Measurements from ENCODE around the gene CCDC70. TPM values are rescaled to one million over a fixed set of nuclear protein-coding genes. Genes with fewer than 3 reads are reported as not detected.

Gene CCDC70
- polyA plus RNA-seq, 3 donors, result not detected

DNA sequence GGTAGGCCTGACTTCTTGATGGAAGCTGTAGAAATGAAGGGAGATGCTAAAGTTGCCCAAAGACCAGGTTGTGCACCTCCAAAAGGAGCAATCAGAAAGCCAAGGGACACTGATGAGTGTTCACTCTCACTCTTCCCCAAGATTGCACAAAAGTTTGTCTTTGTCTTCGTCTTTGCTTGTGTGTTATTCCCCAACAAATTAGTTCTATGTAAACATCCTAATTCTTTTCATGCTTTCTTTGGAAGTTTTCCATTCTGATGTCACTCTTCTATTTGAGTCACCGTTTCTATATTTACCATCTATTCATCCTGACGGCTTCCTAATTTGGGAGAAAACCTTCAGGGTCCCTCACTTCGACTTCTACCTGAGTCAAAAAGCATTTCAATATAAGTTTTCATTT is 13.1 kb upstream of the CCDC70 start:
- no peak overlapping the region for H3K27ac ChIP-seq (ENCODE audit: low read depth, low read length)
- WGBS, 3 donors, result 59 to 75% (median 67%) methylated on average over 4 of the region's 4 CpGs

DNA sequence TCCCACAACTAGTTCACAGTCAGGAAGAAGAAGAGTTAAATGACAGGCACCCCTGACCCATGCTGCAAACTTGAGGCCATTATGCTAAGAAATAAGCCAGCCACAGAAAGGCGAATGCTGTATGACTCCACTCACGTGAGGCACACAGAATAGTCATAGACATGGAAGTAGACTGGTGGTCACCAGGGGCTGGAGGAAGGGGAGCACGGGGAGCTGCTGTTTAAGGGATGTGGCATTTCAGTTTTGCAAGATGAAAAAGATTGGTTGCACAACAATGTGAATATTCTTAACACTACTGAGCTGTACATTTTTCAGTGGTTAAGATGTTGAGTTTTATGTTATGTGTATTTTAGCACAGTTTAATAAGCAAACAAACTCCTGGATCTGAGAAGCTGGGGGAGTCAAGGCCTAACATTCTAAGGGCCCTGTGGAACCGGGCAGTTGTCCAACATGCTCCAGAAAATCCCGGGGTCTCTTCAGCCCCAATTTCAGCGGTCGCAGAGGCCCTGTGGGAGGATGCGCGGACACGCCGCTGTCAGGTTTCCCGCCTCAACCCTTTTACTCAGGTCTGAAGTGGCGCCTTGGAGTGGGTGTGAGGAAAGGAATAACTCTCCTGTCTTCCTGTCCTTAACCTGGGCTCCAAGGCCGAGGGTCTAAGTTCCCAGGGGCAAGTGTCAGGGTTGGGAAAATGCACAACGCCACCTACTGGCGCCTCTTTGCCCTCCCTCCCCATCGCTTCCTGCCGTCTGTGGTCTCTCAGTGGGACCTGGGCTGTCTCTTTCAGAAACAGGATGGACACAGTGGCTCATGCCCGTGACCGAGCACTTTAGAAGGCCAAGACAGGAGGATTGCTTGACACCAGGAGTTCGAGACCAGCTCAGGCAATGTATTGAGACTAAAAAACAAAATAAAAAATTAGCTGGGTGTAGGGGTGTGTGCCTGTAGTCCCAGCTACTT is 12.3 kb upstream of the CCDC70 start:
- WGBS, 3 donors, result 62 to 66% (median 64%) methylated on average over 21 of the region's 21 CpGs

GRCh38 chr13:51856027-51856736 is 5.6 kb upstream of the CCDC70 start:
- 92 to 95% (median 95%) methylated on average over 1 of the region's 1 CpG for WGBS, 3 donors
- no peak overlapping the region for H3K27ac ChIP-seq (ENCODE audit: low read depth, low read length)

More for the DNA sequence above, 12.3 kb upstream of the CCDC70 start:
- H3K27ac ChIP-seq (ENCODE audit: low read depth, low read length), result no peak overlapping the region

- no peak overlapping the region for H3K27ac ChIP-seq (ENCODE audit: low read depth, low read length)
Observed at GRCh38 chr13:51856998-51857397, 4.8 kb upstream of the CCDC70 start.

GRCh38 chr13:51858433-51859247 is 3.1 kb upstream of the CCDC70 start:
- WGBS, 3 donors, result 61 to 71% (median 69%) methylated on average over 11 of the region's 11 CpGs
- no peak overlapping the region for H3K27ac ChIP-seq (ENCODE audit: low read depth, low read length)

More at GRCh38 chr13:51856998-51857397, 4.8 kb upstream of the CCDC70 start:
- WGBS, 3 donors, result 34 to 78% (median 70%) methylated on average over 1 of the region's 1 CpG

- no peak overlapping the region for H3K27ac ChIP-seq (ENCODE audit: low read depth, low read length)
- WGBS, 3 donors, result 50 to 60% (median 52%) methylated on average over 7 of the region's 7 CpGs
Observed at GRCh38 chr13:51862957-51863356, 1.2 kb downstream of the CCDC70 start.

GRCh38 chr13:51865838-51866237 is 4.1 kb downstream of the CCDC70 start:
- H3K27ac ChIP-seq (ENCODE audit: low read depth, low read length), result no peak overlapping the region
- 81 to 87% (median 85%) methylated on average over 7 of the region's 7 CpGs for WGBS, 3 donors

- 89 to 96% (median 95%) methylated on average over 4 of the region's 4 CpGs for WGBS, 3 donors
- H3K27ac ChIP-seq (ENCODE audit: low read depth, low read length), result no peak overlapping the region
Observed at GRCh38 chr13:51867062-51867461, 5.3 kb downstream of the CCDC70 start.

- WGBS, 3 donors, result 83 to 86% (median 85%) methylated on average over 6 of the region's 6 CpGs
- H3K27ac ChIP-seq (ENCODE audit: low read depth, low read length), result no peak overlapping the region
Observed at GRCh38 chr13:51869916-51870315, 8.1 kb downstream of the CCDC70 start.

GRCh38 chr13:51870616-51871015 is 8.8 kb downstream of the CCDC70 start:
- WGBS, 3 donors, result 49 to 76% (median 53%) methylated on average over 3 of the region's 3 CpGs

GRCh38 chr13:51873117-51873798 is 11.5 kb downstream of the CCDC70 start:
- no peak overlapping the region for H3K27ac ChIP-seq (ENCODE audit: low read depth, low read length)
- WGBS, 3 donors, result 88 to 93% (median 89%) methylated on average over 6 of the region's 6 CpGs

More at GRCh38 chr13:51870616-51871015, 8.8 kb downstream of the CCDC70 start:
- H3K27ac ChIP-seq (ENCODE audit: low read depth, low read length), result no peak overlapping the region

GRCh38 chr13:51873837-51874236 is 12.1 kb downstream of the CCDC70 start:
- 89 to 91% (median 90%) methylated on average over 1 of the region's 1 CpG for WGBS, 3 donors
- H3K27ac ChIP-seq (ENCODE audit: low read depth, low read length), result no peak overlapping the region

DNA sequence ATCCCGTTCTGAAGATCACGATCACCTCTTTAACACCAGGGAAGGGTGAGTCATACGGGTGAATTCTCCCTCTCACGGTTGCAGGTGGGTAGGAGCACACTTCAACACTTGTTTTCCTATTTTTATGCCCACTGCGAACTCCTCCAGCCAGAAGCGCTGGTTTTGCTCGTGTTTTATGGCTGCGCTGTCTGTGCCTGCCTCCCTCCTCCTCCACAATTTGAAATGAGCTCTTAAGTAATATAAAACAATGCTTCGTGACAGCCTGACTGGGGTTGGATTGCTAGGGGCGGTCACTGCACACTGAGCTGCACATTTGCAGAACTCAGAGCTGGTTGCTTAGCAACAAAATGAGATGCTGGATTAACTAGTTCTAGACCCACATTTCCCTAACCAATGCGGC is 12.9 kb downstream of the CCDC70 start:
- H3K27ac ChIP-seq (ENCODE audit: low read depth, low read length), result no peak overlapping the region
- WGBS, 3 donors, result 81 to 84% (median 83%) methylated on average over 11 of the region's 11 CpGs

- 79 to 91% (median 83%) methylated on average over 4 of the region's 4 CpGs for WGBS, 3 donors
- no peak overlapping the region for H3K27ac ChIP-seq (ENCODE audit: low read depth, low read length)
Observed at GRCh38 chr13:51879133-51879532, 17.4 kb downstream of the CCDC70 start.

- H3K27ac ChIP-seq (ENCODE audit: low read depth, low read length), result no peak overlapping the region
- 82 to 93% (median 88%) methylated on average over 1 of the region's 1 CpG for WGBS, 3 donors
Observed at GRCh38 chr13:51881296-51881695, 19.5 kb downstream of the CCDC70 start.

DNA sequence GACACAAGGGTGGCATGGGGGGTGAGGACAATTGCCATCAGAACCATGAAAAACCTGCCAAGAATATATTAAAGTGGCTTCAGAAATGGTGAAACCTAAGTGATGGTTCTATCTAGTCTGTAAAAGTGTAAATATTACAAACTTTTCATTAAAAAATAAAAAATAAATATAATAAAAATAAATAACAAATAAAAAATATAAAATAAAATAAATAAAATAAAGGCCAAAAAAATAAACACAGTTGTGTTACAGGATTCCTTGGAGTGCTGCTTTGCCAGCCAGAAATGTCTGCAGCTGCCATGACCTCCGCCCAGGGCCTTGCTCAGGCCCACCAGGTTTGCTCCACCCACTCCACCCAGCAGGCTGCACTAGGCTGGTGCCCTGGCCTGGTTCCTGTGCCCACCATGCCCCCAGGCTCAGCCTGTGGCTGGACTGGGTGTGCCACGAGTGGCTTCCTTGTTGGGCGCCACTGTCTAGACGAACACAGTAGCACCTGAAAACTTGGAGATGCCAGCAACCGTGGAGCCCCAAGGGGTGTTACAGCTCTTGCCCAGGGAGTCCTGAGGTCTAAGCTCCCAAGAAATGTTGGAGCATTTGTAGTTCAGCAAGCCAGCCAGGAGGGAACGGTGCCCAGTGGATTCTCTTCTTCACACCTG is 20.9 kb downstream of the CCDC70 start:
- H3K27ac ChIP-seq (ENCODE audit: low read depth, low read length), result no peak overlapping the region
- 93 to 97% (median 96%) methylated on average over 6 of the region's 6 CpGs for WGBS, 3 donors

GRCh38 chr13:51883226-51883600 is 21.4 kb downstream of the CCDC70 start:
- WGBS, 3 donors, result 71 to 75% (median 73%) methylated on average over 5 of the region's 5 CpGs
- H3K27ac ChIP-seq (ENCODE audit: low read depth, low read length), result no peak overlapping the region

- H3K27ac ChIP-seq (ENCODE audit: low read depth, low read length), result no peak overlapping the region
- WGBS, 3 donors, result 90 to 95% (median 94%) methylated on average over 2 of the region's 2 CpGs
Observed at GRCh38 chr13:51885651-51886050, 23.9 kb downstream of the CCDC70 start.

Data from adipose tissue (tissue), 3 donors.